ENCODE measurements around the gene SPAG6. TPM values are rescaled to one million over a fixed set of nuclear protein-coding genes. Genes with fewer than 3 reads are reported as not detected.

Gene SPAG6
- total and polyA plus RNA-seq, 9 of the 15 experiments (the other 6 are each of a cell fraction or from before 2014, with no cell fraction given): 3.5 to 23.1 (median 11.8) TPM

- TF ChIP-seq IRF9 (tag; IDR thresholded peaks at IDR 0.05) (0 out of 2 replicates have a peak, but pooled peaks have one; percentile 26), ZZZ3 (IDR thresholded peaks at IDR 0.05) (no peak), TRIM25 (IDR thresholded peaks at IDR 0.05; ENCODE audit: borderline replicate concordance) (no peak), ZSCAN29 (IDR thresholded peaks at IDR 0.05) (no peak), JUN (IDR thresholded peaks at IDR 0.05; ENCODE audit: borderline replicate concordance, low read depth, low read length) (peak; percentile 95), JUN (CRISPR knock-in tag; IDR thresholded peaks at IDR 0.05; ENCODE audit: borderline replicate concordance) (no peak), ZKSCAN1 (IDR thresholded peaks at IDR 0.05; ENCODE audit: low read depth, low read length) (no peak), SMARCA4 (IDR thresholded peaks at IDR 0.05) (peak; percentile 75; the same call in 1 of the 2 replicates), ZNF780A (CRISPR knock-in tag; IDR thresholded peaks at IDR 0.05) (no peak), ZFPM2 (CRISPR knock-in tag; IDR thresholded peaks at IDR 0.05) (no peak), AFF1 (IDR thresholded peaks at IDR 0.05; ENCODE audit: low read depth in 1 of 2, partially characterized antibody in 2 of 2) (no peak), SRSF3 (IDR thresholded peaks at IDR 0.05; ENCODE audit: insufficient read depth, low read length) (no peak), RBM39 (optimal IDR thresholded peaks at IDR 0.05; ENCODE audit: low read depth, low read length) (no peak), ZFP91 (CRISPR knock-in tag; IDR thresholded peaks at IDR 0.05) (no peak), FOS (IDR thresholded peaks at IDR 0.05; ENCODE audit: extremely low read depth, insufficient read length) (peak; percentile 43), ZBTB1 (CRISPR knock-in tag; IDR thresholded peaks at IDR 0.05; ENCODE audit: borderline replicate concordance, low read depth) (no peak), HNRNPUL1 (IDR thresholded peaks at IDR 0.05; ENCODE audit: low read length) (no peak), SMC3 (conservative IDR thresholded peaks at IDR 0.05; ENCODE audit: insufficient read depth, low read depth, low read length) (no peak), NCOA4 (IDR thresholded peaks at IDR 0.05; ENCODE audit: partially characterized antibody) (no peak)
Observed at GRCh38 chr10:22369434-22370072, 24.3 kb downstream of the SPAG6 start (continued).
